Activated CD4-positive, alpha-beta T cell treated with anti-CD3 and anti-CD28 coated beads for 4 hours (primary cell): Measurements from ENCODE around the gene FAM171A1.
"Not testable (repeated sequence)": the region's sequence is repeated elsewhere in the genome, so short reads cannot be mapped to it uniquely, and the experiment has no call there.

Experiments used
- DNase-seq, 2 donors: peaks; one replicate each; pipeline ENCODE4 v3.0.0-alpha.2; 2020

FAM171A1 gene

GRCh38 chr10:15237351-15237750, 133.7 kb downstream of the FAM171A1 start:
- no peak for DNase-seq

GRCh38 chr10:15236340-15236739, 134.7 kb downstream of the FAM171A1 start:
- DNase-seq, result no peak

GRCh38 chr10:15232279-15232678, 138.8 kb downstream of the FAM171A1 start:
- DNase-seq, result no peak

GRCh38 chr10:15231426-15231825, 139.7 kb downstream of the FAM171A1 start:
- no peak for DNase-seq

- no peak for DNase-seq
Measured at GRCh38 chr10:15230257-15230656, 140.8 kb downstream of the FAM171A1 start.

GRCh38 chr10:15229268-15229667, 141.8 kb downstream of the FAM171A1 start:
- no peak for DNase-seq

GRCh38 chr10:15228426-15228825, 142.7 kb downstream of the FAM171A1 start:
- no peak for DNase-seq

GRCh38 chr10:15227611-15228372, 143.3 kb downstream of the FAM171A1 start:
- DNase-seq, result no peak

- no peak for DNase-seq
Measured at GRCh38 chr10:15225511-15225910, 145.6 kb downstream of the FAM171A1 start.

GRCh38 chr10:15224948-15225347, 146.1 kb downstream of the FAM171A1 start:
- no peak for DNase-seq

GRCh38 chr10:15223174-15223573, 147.9 kb downstream of the FAM171A1 start:
- no peak for DNase-seq

- no peak for DNase-seq
Measured at GRCh38 chr10:15222511-15222910, 148.6 kb downstream of the FAM171A1 start.

- no peak for DNase-seq
Measured at GRCh38 chr10:15220445-15220844, 150.6 kb downstream of the FAM171A1 start.

- DNase-seq, result no peak
Measured at GRCh38 chr10:15216700-15217099, 154.4 kb downstream of the FAM171A1 start.

- DNase-seq, result no peak
Measured at GRCh38 chr10:15214237-15214636, 156.9 kb downstream of the FAM171A1 start.

GRCh38 chr10:15213461-15213861, 157.6 kb downstream of the FAM171A1 start:
- no peak for DNase-seq

GRCh38 chr10:15211464-15211979, 159.6 kb downstream of the FAM171A1 start:
- DNase-seq, result no peak

GRCh38 chr10:15210521-15210920, 160.6 kb downstream of the FAM171A1 start:
- no peak for DNase-seq

GRCh38 chr10:15209827-15210509, 161.1 kb downstream of the FAM171A1 start:
- peak; percentile 83 to 85 for DNase-seq

GRCh38 chr10:15208221-15208620, 162.9 kb downstream of the FAM171A1 start:
- DNase-seq, result no peak

GRCh38 chr10:15207410-15207809, 163.7 kb downstream of the FAM171A1 start:
- DNase-seq, result not testable (repeated sequence)

- no peak for DNase-seq
Measured at GRCh38 chr10:15202639-15203038, 168.4 kb downstream of the FAM171A1 start.

- not testable (repeated sequence) for DNase-seq
Measured at GRCh38 chr10:15202301-15202621, 168.8 kb downstream of the FAM171A1 start.

- DNase-seq, result no peak
Measured at GRCh38 chr10:15201589-15202300, 169.3 kb downstream of the FAM171A1 start.
